ENCODE measurements around the gene ITIH5.

ITIH5 gene

GRCh38 chr10:7559386-7559785 is 107.4 kb downstream of the ITIH5 start:
- TF ChIP-seq CTCF (conservative IDR thresholded peaks at IDR 0.05; ENCODE audit: low read depth, low read length): no peak
- H3K4me1 ChIP-seq (ENCODE audit: low read depth, poor library complexity, severe bottlenecking): no peaks in the 10 kb centered on the region
- H3K9ac ChIP-seq: no peak overlapping the region
- no peak overlapping the region for H3K4me3 ChIP-seq (IDR thresholded peaks at IDR 0.05; ENCODE audit: insufficient read depth, low read depth, low read length)
- no peaks in the 10 kb centered on the region for H3K79me2 ChIP-seq (ENCODE audit: insufficient read depth, low read depth)
- no peak overlapping the region for H3K4me2 ChIP-seq
- H4K20me1 ChIP-seq (ENCODE audit: insufficient read depth): no peaks in the 10 kb centered on the region
- no peaks in the 10 kb centered on the region for H3K27me3 ChIP-seq (ENCODE audit: insufficient read depth, low read depth)
- H3K27ac ChIP-seq: no peak overlapping the region
- H3K36me3 ChIP-seq (ENCODE audit: insufficient read depth): no peaks in the 10 kb centered on the region
- H2AFZ ChIP-seq (ENCODE audit: low read depth): no peak overlapping the region

- H4K20me1 ChIP-seq (ENCODE audit: insufficient read depth): no peaks in the 10 kb centered on the region
- no peaks in the 10 kb centered on the region for H3K4me1 ChIP-seq (ENCODE audit: low read depth, poor library complexity, severe bottlenecking)
- no peak overlapping the region for H3K9ac ChIP-seq
- no peak overlapping the region for H3K4me2 ChIP-seq
- H3K79me2 ChIP-seq (ENCODE audit: insufficient read depth, low read depth): no peaks in the 10 kb centered on the region
- H3K4me3 ChIP-seq (IDR thresholded peaks at IDR 0.05; ENCODE audit: insufficient read depth, low read depth, low read length): no peak overlapping the region
- no peak overlapping the region for H2AFZ ChIP-seq (ENCODE audit: low read depth)
- TF ChIP-seq CTCF (conservative IDR thresholded peaks at IDR 0.05; ENCODE audit: low read depth, low read length): no peak
- H3K27me3 ChIP-seq (ENCODE audit: insufficient read depth, low read depth): no peaks in the 10 kb centered on the region
- H3K27ac ChIP-seq: no peak overlapping the region
- H3K36me3 ChIP-seq (ENCODE audit: insufficient read depth): no peaks in the 10 kb centered on the region
Measured at GRCh38 chr10:7558036-7558435, 108.7 kb downstream of the ITIH5 start.

GRCh38 chr10:7553531-7553930 is 113.2 kb downstream of the ITIH5 start:
- Histone ChIP-seq H3K36me3 (ENCODE audit: insufficient read depth) (no peaks in the 10 kb centered on the region), H3K4me3 (IDR thresholded peaks at IDR 0.05; ENCODE audit: insufficient read depth, low read depth, low read length) (no peak overlapping the region)

GRCh38 chr10:7551950-7552716 is 114.6 kb downstream of the ITIH5 start:
- H3K9ac ChIP-seq: no peak overlapping the region

More at GRCh38 chr10:7553531-7553930, 113.2 kb downstream of the ITIH5 start:
- no peaks in the 10 kb centered on the region for H3K4me1 ChIP-seq (ENCODE audit: low read depth, poor library complexity, severe bottlenecking)
- H3K4me2 ChIP-seq: no peak overlapping the region
- TF ChIP-seq CTCF (conservative IDR thresholded peaks at IDR 0.05; ENCODE audit: low read depth, low read length): no peak
- no peaks in the 10 kb centered on the region for H3K79me2 ChIP-seq (ENCODE audit: insufficient read depth, low read depth)
- H3K9ac ChIP-seq: no peak overlapping the region
- no peak overlapping the region for H2AFZ ChIP-seq (ENCODE audit: low read depth)
- H3K27me3 ChIP-seq (ENCODE audit: insufficient read depth, low read depth): no peaks in the 10 kb centered on the region
- H3K27ac ChIP-seq: no peak overlapping the region
- H4K20me1 ChIP-seq (ENCODE audit: insufficient read depth): no peaks in the 10 kb centered on the region

More at GRCh38 chr10:7551950-7552716, 114.6 kb downstream of the ITIH5 start:
- no peak overlapping the region for H3K27ac ChIP-seq
- no peak overlapping the region for H2AFZ ChIP-seq (ENCODE audit: low read depth)
- H4K20me1 ChIP-seq (ENCODE audit: insufficient read depth): no peaks in the 10 kb centered on the region
- H3K36me3 ChIP-seq (ENCODE audit: insufficient read depth): no peaks in the 10 kb centered on the region
- no peak overlapping the region for H3K4me2 ChIP-seq
- no peaks in the 10 kb centered on the region for H3K27me3 ChIP-seq (ENCODE audit: insufficient read depth, low read depth)
- no peaks in the 10 kb centered on the region for H3K4me1 ChIP-seq (ENCODE audit: low read depth, poor library complexity, severe bottlenecking)
- no peak overlapping the region for H3K4me3 ChIP-seq (IDR thresholded peaks at IDR 0.05; ENCODE audit: insufficient read depth, low read depth, low read length)
- no peaks in the 10 kb centered on the region for H3K79me2 ChIP-seq (ENCODE audit: insufficient read depth, low read depth)
- TF ChIP-seq CTCF (conservative IDR thresholded peaks at IDR 0.05; ENCODE audit: low read depth, low read length): no peak

Measured in KMS-11 (cell line).